Activated CD8-positive, alpha-beta T cell treated with anti-CD3 and anti-CD28 coated beads for 36 hours (primary cell): ENCODE measurements around the gene DSC1. TPM values are rescaled to one million over a fixed set of nuclear protein-coding genes. Genes with fewer than 3 reads are reported as not detected.

Source experiments
- ATAC-seq: fragments of 200-7000 bp; cut with Tn5 transposase; one replicate; pipeline ENCODE4 v1.10.0; 2021; ENCODE audit warnings: mild to moderate bottlenecking, moderate library complexity
- CTCF ChIA-PET: fragments of 350-600 bp; sonication (Branson Sonifier 250); formaldehyde crosslinking; loops from one replicate; lab custom pipeline; 2021; ENCODE audit warnings: antibody characterized with exemption; lab: Charles Lee
- POLR2A ChIA-PET: fragments of 350-600 bp; sonication (Branson Sonifier 250); formaldehyde crosslinking; loops from one replicate; lab custom pipeline; 2021; ENCODE audit warnings: antibody characterized with exemption; lab: Charles Lee
- DNase-seq: peaks from one replicate; pipeline ENCODE4 v3.0.0-alpha.2; 2020
- H3K27ac Mint-ChIP-seq: one replicate; pipeline ENCODE4 v1.8.0; 2021; ENCODE audit warnings: mild to moderate bottlenecking, mixed read lengths
- H3K27me3 Mint-ChIP-seq: one replicate; pipeline ENCODE4 v1.8.0; 2021; ENCODE audit warnings: mixed read lengths
- H3K36me3 Mint-ChIP-seq: one replicate; pipeline ENCODE4 v1.8.0; 2021; ENCODE audit warnings: low read depth, mixed read lengths
- H3K4me1 Mint-ChIP-seq: one replicate; pipeline ENCODE4 v1.8.0; 2021; ENCODE audit warnings: low read depth, mixed read lengths
- H3K4me3 Mint-ChIP-seq: one replicate; pipeline ENCODE4 v1.8.0; 2021; ENCODE audit warnings: mild to moderate bottlenecking, moderate library complexity, mixed read lengths
- H3K9me3 Mint-ChIP-seq: one replicate; pipeline ENCODE4 v1.8.0; 2021; ENCODE audit warnings: mixed read lengths
- CTCF ChIP-seq: fragments of 200-600 bp; IDR thresholded peaks from one replicate; pipeline ENCODE4 v1.8.0; 2022; ENCODE audit warnings: antibody characterized with exemption, mild to moderate bottlenecking
- intact Hi-C: fragments of 100-400 bp; cut with micrococcal nuclease; formaldehyde crosslinking; loops from one replicate; pipeline ENCODE4 v1.10.0; 2022
- total RNA-seq, 2 experiments: library from RNA; stranded (reverse); gene quantifications; one replicate each; pipeline ENCODE4 v1.2.3, GENCODE V29; 2021

Gene DSC1
- total RNA-seq, 2 experiments from 2014 or later: 0.16 to 0.23 TPM

- intact Hi-C loops: no loop called here
- Mint-ChIP-seq H3K9me3 (peaks cover 2% of the 10 kb centered on the region), H3K4me3 (no peak overlapping the region), H3K36me3 (no peaks in the 10 kb centered on the region), H3K27me3 (peaks cover 3% of the 10 kb centered on the region), H3K27ac (no peak overlapping the region), H3K4me1 (no peaks in the 10 kb centered on the region)
- ATAC-seq: peak; percentile 24
- DNase-seq: peak; percentile 2
- no peak for TF ChIP-seq CTCF
- POLR2A ChIA-PET: no interaction called here
- CTCF ChIA-PET: no interaction called here
Measured at GRCh38 chr18:31206787-31207381, 44.2 kb upstream of the DSC1 start.

GRCh38 chr18:31206071-31206470, 43.4 kb upstream of the DSC1 start:
- H3K27me3 Mint-ChIP-seq: peaks cover 3% of the 10 kb centered on the region
- TF ChIP-seq CTCF: no peak
- intact Hi-C loops: no loop called here
- no peak for ATAC-seq
- H3K4me3 Mint-ChIP-seq: no peak overlapping the region
- POLR2A ChIA-PET: no interaction called here
- CTCF ChIA-PET: no interaction called here
- peaks cover 2% of the 10 kb centered on the region for H3K9me3 Mint-ChIP-seq
- DNase-seq: no peak
- H3K36me3 Mint-ChIP-seq: no peaks in the 10 kb centered on the region
- H3K27ac Mint-ChIP-seq: no peak overlapping the region
- H3K4me1 Mint-ChIP-seq: no peaks in the 10 kb centered on the region

GRCh38 chr18:31205273-31205672, 42.6 kb upstream of the DSC1 start:
- CTCF ChIA-PET: no interaction called here

GRCh38 chr18:31204833-31205232, 42.2 kb upstream of the DSC1 start:
- no peak for DNase-seq
- H3K4me1 Mint-ChIP-seq: no peaks in the 10 kb centered on the region
- ChIA-PET POLR2A (no interaction called here), CTCF (no interaction called here)
- H3K27me3 Mint-ChIP-seq: peaks cover 3% of the 10 kb centered on the region
- ATAC-seq: no peak
- intact Hi-C loops: no loop called here
- no peaks in the 10 kb centered on the region for H3K36me3 Mint-ChIP-seq
- no peak for TF ChIP-seq CTCF
- peaks cover 4% of the 10 kb centered on the region for H3K9me3 Mint-ChIP-seq
- no peak overlapping the region for H3K4me3 Mint-ChIP-seq
- no peak overlapping the region for H3K27ac Mint-ChIP-seq

More at GRCh38 chr18:31205273-31205672, 42.6 kb upstream of the DSC1 start:
- no peaks in the 10 kb centered on the region for H3K4me1 Mint-ChIP-seq
- H3K27me3 Mint-ChIP-seq: peaks cover 3% of the 10 kb centered on the region
- H3K36me3 Mint-ChIP-seq: no peaks in the 10 kb centered on the region
- POLR2A ChIA-PET: no interaction called here
- intact Hi-C loops: no loop called here
- no peak for TF ChIP-seq CTCF
- H3K9me3 Mint-ChIP-seq: peaks cover 4% of the 10 kb centered on the region
- no peak overlapping the region for H3K27ac Mint-ChIP-seq
- no peak for DNase-seq
- H3K4me3 Mint-ChIP-seq: no peak overlapping the region
- no peak for ATAC-seq

- intact Hi-C loops: no loop called here
- Mint-ChIP-seq H3K36me3 (no peaks in the 10 kb centered on the region), H3K9me3 (peaks cover 4% of the 10 kb centered on the region), H3K4me3 (no peak overlapping the region), H3K4me1 (no peaks in the 10 kb centered on the region), H3K27ac (no peak overlapping the region), H3K27me3 (peaks cover 3% of the 10 kb centered on the region)
- no peak for ATAC-seq
- TF ChIP-seq CTCF: no peak
- ChIA-PET POLR2A (no interaction called here), CTCF (no interaction called here)
- no peak for DNase-seq
Measured at GRCh38 chr18:31204166-31204565, 41.5 kb upstream of the DSC1 start.
